Chondrocyte (in vitro differentiated cells): ENCODE data around the gene GEMIN2. TPM values are rescaled to one million over a fixed set of nuclear protein-coding genes. Genes with fewer than 3 reads are reported as not detected.
"Not testable (repeated sequence)": the region's sequence is repeated elsewhere in the genome, so short reads cannot be mapped to it uniquely, and the experiment has no call there.

Experiments used
- DNase-seq: peaks from one replicate; pipeline ENCODE4 v3.0.0; 2021; ENCODE audit warnings: mixed read lengths, low spot score
- H3K27ac Mint-ChIP-seq: one replicate; pipeline ENCODE4 v1.8.0; 2021; ENCODE audit warnings: mild to moderate bottlenecking, moderate library complexity, mixed read lengths; ENCODE audit not compliant: unreplicated experiment
- H3K27me3 Mint-ChIP-seq: 2 replicates; pipeline ENCODE4 v1.8.0; 2021; ENCODE audit warnings: low read depth, mixed read lengths
- H3K36me3 Mint-ChIP-seq: 2 replicates; pipeline ENCODE4 v1.8.0; 2021; ENCODE audit warnings: low read depth, mixed read lengths
- H3K4me1 Mint-ChIP-seq: 2 replicates; pipeline ENCODE4 v1.8.0; 2021; ENCODE audit warnings: low read depth, mild to moderate bottlenecking, mixed read lengths
- H3K4me3 Mint-ChIP-seq: one replicate; pipeline ENCODE4 v1.8.0; 2021; ENCODE audit warnings: mild to moderate bottlenecking, moderate library complexity, mixed read lengths; ENCODE audit not compliant: unreplicated experiment
- H3K9me3 Mint-ChIP-seq: 2 replicates; pipeline ENCODE4 v1.8.0; 2021; ENCODE audit warnings: low read depth, mixed read lengths
- long read RNA-seq: library from polyadenylated mRNA; stranded (forward); transcript quantifications from one replicate; pipeline ENCODE4 v2.0.0, GENCODE V29; 2021
- total RNA-seq: library from RNA; stranded (reverse); gene quantifications from 3 replicates; pipeline ENCODE4 v1.2.1, GENCODE V29; 2021
- TF ChIP-seq, protein P1 (sequence below): fragments of 200-600 bp; sonication (generic); IDR thresholded peaks from 2 replicates; pipeline ENCODE4 v1.5.0; 2021; ENCODE audit warnings: antibody characterized with exemption, mild to moderate bottlenecking, moderate library complexity

Gene GEMIN2, protein sequence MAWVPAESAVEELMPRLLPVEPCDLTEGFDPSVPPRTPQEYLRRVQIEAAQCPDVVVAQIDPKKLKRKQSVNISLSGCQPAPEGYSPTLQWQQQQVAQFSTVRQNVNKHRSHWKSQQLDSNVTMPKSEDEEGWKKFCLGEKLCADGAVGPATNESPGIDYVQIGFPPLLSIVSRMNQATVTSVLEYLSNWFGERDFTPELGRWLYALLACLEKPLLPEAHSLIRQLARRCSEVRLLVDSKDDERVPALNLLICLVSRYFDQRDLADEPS
- total RNA-seq, result 12.4 to 17.7 TPM (median 14.0 TPM) in 3 replicates
- long read RNA-seq, transcript GEMIN2-201 (9 exons, 1,094 nt), result minor isoform, 5 of 27 reads
- long read RNA-seq, transcript GEMIN2-202 (10 exons, 1,420 nt), result major isoform, 13 of 27 reads
- long read RNA-seq, partial matches to known transcripts, result 0 of 27 reads
- long read RNA-seq, other reads (novel, unspliced or antisense), result 5 of 27 reads

DNA sequence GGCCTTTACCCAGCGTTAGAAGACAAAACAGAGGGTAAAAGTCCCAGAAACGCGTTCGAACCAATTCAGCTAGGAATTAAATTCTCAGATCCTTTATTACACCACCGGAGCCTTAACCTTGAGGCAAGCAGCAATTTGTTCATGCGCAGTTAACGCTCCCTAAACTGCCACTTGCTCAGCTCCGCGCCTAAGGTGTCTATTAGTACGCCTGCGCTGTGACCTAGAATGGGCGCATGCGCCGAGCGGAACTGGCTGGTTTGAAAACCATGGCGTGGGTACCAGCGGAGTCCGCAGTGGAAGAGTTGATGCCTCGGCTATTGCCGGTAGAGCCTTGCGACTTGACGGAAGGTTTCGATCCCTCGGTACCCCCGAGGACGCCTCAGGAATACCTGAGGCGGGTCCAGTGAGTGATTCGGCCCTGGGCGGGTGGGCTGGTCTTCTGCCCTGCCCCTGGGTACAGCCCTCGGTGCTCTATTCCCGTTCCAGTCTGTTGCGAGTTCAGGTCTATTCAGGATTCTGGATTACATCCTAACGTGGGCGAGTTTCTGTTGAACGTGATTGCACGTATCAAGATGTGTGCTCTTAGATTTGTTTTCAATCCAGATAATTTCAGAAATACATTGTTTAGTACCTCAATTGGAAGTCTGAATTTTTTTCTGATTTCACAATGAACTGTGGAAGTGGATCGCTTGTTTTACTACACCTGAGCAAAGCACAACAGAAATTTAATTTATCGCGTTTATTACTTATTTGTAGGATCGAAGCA lies at the start of gene GEMIN2:
TSS of gene GEMIN2 (plus strand) at position 251 of the 766 bp plus-strand sequence. CDS start at position 267, 16 bp downstream.
- TF ChIP-seq, protein P1, sequence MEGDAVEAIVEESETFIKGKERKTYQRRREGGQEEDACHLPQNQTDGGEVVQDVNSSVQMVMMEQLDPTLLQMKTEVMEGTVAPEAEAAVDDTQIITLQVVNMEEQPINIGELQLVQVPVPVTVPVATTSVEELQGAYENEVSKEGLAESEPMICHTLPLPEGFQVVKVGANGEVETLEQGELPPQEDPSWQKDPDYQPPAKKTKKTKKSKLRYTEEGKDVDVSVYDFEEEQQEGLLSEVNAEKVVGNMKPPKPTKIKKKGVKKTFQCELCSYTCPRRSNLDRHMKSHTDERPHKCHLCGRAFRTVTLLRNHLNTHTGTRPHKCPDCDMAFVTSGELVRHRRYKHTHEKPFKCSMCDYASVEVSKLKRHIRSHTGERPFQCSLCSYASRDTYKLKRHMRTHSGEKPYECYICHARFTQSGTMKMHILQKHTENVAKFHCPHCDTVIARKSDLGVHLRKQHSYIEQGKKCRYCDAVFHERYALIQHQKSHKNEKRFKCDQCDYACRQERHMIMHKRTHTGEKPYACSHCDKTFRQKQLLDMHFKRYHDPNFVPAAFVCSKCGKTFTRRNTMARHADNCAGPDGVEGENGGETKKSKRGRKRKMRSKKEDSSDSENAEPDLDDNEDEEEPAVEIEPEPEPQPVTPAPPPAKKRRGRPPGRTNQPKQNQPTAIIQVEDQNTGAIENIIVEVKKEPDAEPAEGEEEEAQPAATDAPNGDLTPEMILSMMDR, result no peak
- peak; percentile 97 for DNase-seq
- Mint-ChIP-seq H3K9me3 (no peaks in the 10 kb centered on the region), H3K27ac (peak within 1 kb of the TSS; percentile 88), H3K36me3 (peaks cover 1% of the 10 kb centered on the region), H3K4me1 (peaks cover 16% of the 10 kb centered on the region), H3K27me3 (no peaks in the 10 kb centered on the region), H3K4me3 (peak within 1 kb of the TSS; percentile 91)

DNA sequence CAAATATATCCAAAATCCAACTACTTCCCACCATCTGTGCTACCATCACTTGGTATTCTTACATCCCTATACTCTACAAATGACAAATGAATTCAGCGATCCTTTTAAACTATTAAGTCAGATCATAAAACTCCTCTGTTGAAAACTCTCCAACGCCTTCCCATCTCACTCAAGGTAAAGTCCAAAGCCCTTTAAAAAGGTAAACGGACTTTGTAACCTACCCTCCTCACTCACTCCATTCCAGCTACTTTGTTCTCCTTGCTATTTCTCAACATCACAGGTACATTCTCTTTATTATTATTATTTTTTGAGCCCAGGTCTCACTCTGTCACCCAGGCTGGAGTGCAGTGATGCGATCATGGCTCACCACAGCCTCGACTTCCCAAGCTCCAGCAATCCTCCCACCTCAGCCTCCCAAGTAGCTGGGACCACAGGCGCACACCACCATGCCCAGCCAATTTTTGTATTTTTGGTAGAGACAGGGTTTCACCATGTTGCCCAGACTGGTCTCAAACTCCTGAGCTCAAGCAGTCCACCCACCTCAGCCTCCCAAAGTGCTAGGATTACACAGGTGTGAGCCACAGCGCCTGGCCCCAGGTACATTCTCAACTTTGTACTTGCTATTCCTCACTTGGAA lies 44.8 kb upstream of the GEMIN2 start:
- peaks cover 27% of the 10 kb centered on the region for H3K36me3 Mint-ChIP-seq
- H3K4me3 Mint-ChIP-seq, H3K27me3 Mint-ChIP-seq, H3K4me1 Mint-ChIP-seq, DNase-seq, H3K9me3 Mint-ChIP-seq: not testable (repeated sequence)
- H3K27ac Mint-ChIP-seq, result peak overlapping the region; percentile 2

DNA sequence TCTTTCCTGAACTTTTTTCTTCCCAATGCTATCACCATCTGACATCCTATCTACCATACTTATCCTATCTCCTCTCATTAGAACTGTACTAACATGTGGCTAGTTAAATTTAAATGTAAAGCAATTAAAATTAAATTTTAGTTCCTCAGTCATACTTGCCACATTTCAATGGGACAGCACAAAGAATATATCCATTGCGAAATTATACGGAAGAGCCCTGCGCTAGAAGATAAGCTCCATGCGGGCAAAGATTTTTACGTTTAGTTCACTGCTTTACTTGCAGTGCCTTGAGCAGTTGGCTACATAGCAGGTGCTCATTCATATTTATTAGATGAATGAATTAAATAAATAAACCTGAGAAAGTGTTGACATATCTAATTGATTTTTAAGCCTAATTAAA lies 44.2 kb upstream of the GEMIN2 start:
- Mint-ChIP-seq H3K9me3 (no peaks in the 10 kb centered on the region), H3K4me3 (no peak overlapping the region), H3K27me3 (no peaks in the 10 kb centered on the region), H3K36me3 (peaks cover 28% of the 10 kb centered on the region), H3K27ac (no peak overlapping the region), H3K4me1 (peaks cover 2% of the 10 kb centered on the region)
- no peak for DNase-seq
- TF ChIP-seq, protein P1, result no peak

DNA sequence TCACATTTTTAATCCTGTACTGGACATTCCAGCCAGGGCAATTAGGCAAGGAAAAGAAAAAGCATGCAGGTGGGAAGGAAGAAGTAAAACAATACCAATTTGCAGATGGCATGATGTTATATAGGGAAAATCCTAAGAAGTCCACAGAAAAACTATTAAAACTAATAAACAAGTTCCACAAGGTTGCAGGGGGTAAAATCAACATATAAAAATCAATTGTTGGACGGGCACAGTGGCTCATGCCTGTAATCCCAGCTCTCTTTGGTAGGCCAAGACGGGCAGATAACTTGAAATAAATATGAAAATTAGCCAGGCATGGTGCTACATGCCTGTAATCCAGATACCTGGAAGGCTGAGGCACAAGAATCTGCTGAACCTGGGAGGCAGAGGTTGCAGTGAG lies 43.0 kb upstream of the GEMIN2 start:
- H3K27ac Mint-ChIP-seq, result no peak overlapping the region

DNA sequence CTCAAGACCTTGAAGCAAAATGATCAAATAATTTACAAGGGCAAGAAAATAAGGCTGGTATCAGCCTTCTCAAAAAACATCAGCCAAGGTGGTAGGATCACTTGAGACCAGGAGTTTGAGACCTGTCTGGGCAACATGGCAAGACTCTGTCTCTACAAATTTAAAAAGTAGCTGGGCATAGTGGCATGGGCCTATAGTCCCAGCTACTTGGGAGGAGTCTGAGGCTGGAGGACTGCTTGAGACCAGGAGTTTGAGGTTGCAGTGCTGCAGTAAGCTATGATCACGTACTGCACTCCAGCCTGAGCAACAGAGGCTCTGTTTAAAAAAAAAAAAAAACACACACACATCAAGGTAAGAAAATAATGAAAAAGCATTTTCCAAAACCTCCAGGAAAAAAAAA lies 33.2 kb upstream of the GEMIN2 start:
- peaks cover 38% of the 10 kb centered on the region for H3K36me3 Mint-ChIP-seq
- H3K9me3 Mint-ChIP-seq, result no peaks in the 10 kb centered on the region
- DNase-seq, result no peak
- H3K4me3 Mint-ChIP-seq, result no peak overlapping the region
- no peaks in the 10 kb centered on the region for H3K27me3 Mint-ChIP-seq
- TF ChIP-seq, protein P1, result no peak
- peak overlapping the region; percentile 32 for H3K27ac Mint-ChIP-seq
- H3K4me1 Mint-ChIP-seq, result peaks cover 3% of the 10 kb centered on the region

More for the DNA sequence above, 43.0 kb upstream of the GEMIN2 start:
- Mint-ChIP-seq H3K27me3 (no peaks in the 10 kb centered on the region), H3K9me3 (no peaks in the 10 kb centered on the region), H3K4me3 (no peak overlapping the region), H3K4me1 (peaks cover 13% of the 10 kb centered on the region), H3K36me3 (peaks cover 26% of the 10 kb centered on the region)
- TF ChIP-seq, protein P1, result no peak
- DNase-seq, result no peak
